Panc1 (cell line): ENCODE measurements around the gene PLOD3. TPM values are rescaled to one million over a fixed set of nuclear protein-coding genes. Genes with fewer than 3 reads are reported as not detected.

Experiments
- ATAC-seq: fragments of 200-7000 bp; cut with Tn5 transposase; 2 replicates; pipeline ENCODE4 v1.9.1; 2020; ENCODE audit warnings: mild to moderate bottlenecking, moderate library complexity
- BruUV-seq: library from RNA; stranded (reverse); fragments of 400-500 nt; replicated peaks from 2 replicates; lab custom pipeline; 2021; lab: Mats Ljungman, UMichigan
- CTCF ChIA-PET: fragments of 300-600 bp; sonication (Branson Sonifier 250); formaldehyde crosslinking; loops from one replicate; lab custom pipeline; 2022; ENCODE audit warnings: antibody characterized with exemption; lab: Charles Lee
- POLR2A ChIA-PET: fragments of 300-600 bp; sonication (Branson Sonifier 250); formaldehyde crosslinking; loops from one replicate; lab custom pipeline; 2022; ENCODE audit warnings: antibody characterized with exemption; lab: Charles Lee
- DNase-seq: peaks from one replicate; pipeline ENCODE4 v3.0.0-alpha.2; 2010; ENCODE audit warnings: low read depth, low spot score
- H3K27ac ChIP-seq: 2 replicates; pipeline ENCODE4 v1.5.1; 2011; ENCODE audit warnings: mild to moderate bottlenecking, low read length, inconsistent platforms
- H3K27me3 ChIP-seq: fragments of 200-500 bp; sonication (Bioruptor generic); 2 replicates; pipeline ENCODE4 v1.6.0; 2014; ENCODE audit warnings: low read length, inconsistent platforms; ENCODE audit not compliant: control insufficient read depth, insufficient read depth
- H3K36me3 ChIP-seq: fragments of 200-500 bp; sonication (Bioruptor generic); 2 replicates; pipeline ENCODE4 v1.5.1; 2014; ENCODE audit warnings: inconsistent platforms, mild to moderate bottlenecking, low read length, moderate library complexity; ENCODE audit not compliant: control insufficient read depth, insufficient read depth
- H3K4me1 ChIP-seq: 2 replicates; pipeline ENCODE4 v1.5.1; 2011; ENCODE audit warnings: inconsistent platforms, mild to moderate bottlenecking, low read length, moderate library complexity; ENCODE audit not compliant: control insufficient read depth, insufficient read depth
- H3K4me3 ChIP-seq, 2 experiments: 2 replicates each; pipeline ENCODE4 v1.5.1; 2011 to 2012; ENCODE audit warnings: low read depth in 2 of 2, low read length in 2 of 2, mild to moderate bottlenecking in 2 of 2, inconsistent platforms in 1 of 2, moderate library complexity in 1 of 2
- H3K9me3 ChIP-seq: fragments of 200-500 bp; sonication (Bioruptor generic); 2 replicates; pipeline ENCODE4 v1.5.1; 2014; ENCODE audit warnings: low read depth, mild to moderate bottlenecking, inconsistent platforms, low read length, moderate library complexity; ENCODE audit not compliant: control insufficient read depth, insufficient read depth
- POLR2AphosphoS5 ChIP-seq: IDR thresholded peaks from 2 replicates; pipeline ENCODE4 v1.6.1; 2012; ENCODE audit warnings: mild to moderate bottlenecking, low read depth, low read length, moderate library complexity
- SIN3A ChIP-seq: IDR thresholded peaks from 2 replicates; pipeline ENCODE4 v1.6.1; 2012; ENCODE audit warnings: low read depth, mild to moderate bottlenecking, low read length, moderate library complexity, borderline replicate concordance; ENCODE audit not compliant: insufficient read depth
- TCF7L2 ChIP-seq: IDR thresholded peaks from 2 replicates; pipeline ENCODE4 v1.6.1; 2011; ENCODE audit warnings: mild to moderate bottlenecking, low read depth, low read length, inconsistent platforms
- in situ Hi-C: cut with HindIII; loops from 2 replicates; pipeline ENCODE4 v1.10.0; 2016; ENCODE audit warnings: low sequenced_read_pairs, low pct_unique_long_range_greater_than_20kb
- intact Hi-C: fragments of 100-400 bp; cut with micrococcal nuclease; formaldehyde crosslinking; loops from one replicate; pipeline ENCODE4 v1.10.0; 2022; ENCODE audit not compliant: unreplicated experiment
- total RNA-seq: library from RNA; stranded (reverse); gene quantifications from one replicate; pipeline ENCODE4 v1.2.1, GENCODE V29; 2021; ENCODE audit not compliant: unreplicated experiment
- TF ChIP-seq, protein P1 (sequence below): fragments of 450-650 bp; IDR thresholded peaks from 2 replicates; pipeline ENCODE4 v1.5.1; 2017; ENCODE audit warnings: mild to moderate bottlenecking
- TF ChIP-seq, protein P2 (sequence below), 2 experiments: IDR thresholded peaks; 2 replicates each; pipeline ENCODE4 v1.6.1; 2011 to 2012; ENCODE audit warnings: low read depth in 2 of 2, control low read depth in 1 of 2, low read length in 1 of 2, mild to moderate bottlenecking in 1 of 2, moderate library complexity in 1 of 2; ENCODE audit not compliant: insufficient read depth in 1 of 2

PLOD3 gene
- total RNA-seq, 1 experiment from 2014 or later, result 93.0 TPM

DNA sequence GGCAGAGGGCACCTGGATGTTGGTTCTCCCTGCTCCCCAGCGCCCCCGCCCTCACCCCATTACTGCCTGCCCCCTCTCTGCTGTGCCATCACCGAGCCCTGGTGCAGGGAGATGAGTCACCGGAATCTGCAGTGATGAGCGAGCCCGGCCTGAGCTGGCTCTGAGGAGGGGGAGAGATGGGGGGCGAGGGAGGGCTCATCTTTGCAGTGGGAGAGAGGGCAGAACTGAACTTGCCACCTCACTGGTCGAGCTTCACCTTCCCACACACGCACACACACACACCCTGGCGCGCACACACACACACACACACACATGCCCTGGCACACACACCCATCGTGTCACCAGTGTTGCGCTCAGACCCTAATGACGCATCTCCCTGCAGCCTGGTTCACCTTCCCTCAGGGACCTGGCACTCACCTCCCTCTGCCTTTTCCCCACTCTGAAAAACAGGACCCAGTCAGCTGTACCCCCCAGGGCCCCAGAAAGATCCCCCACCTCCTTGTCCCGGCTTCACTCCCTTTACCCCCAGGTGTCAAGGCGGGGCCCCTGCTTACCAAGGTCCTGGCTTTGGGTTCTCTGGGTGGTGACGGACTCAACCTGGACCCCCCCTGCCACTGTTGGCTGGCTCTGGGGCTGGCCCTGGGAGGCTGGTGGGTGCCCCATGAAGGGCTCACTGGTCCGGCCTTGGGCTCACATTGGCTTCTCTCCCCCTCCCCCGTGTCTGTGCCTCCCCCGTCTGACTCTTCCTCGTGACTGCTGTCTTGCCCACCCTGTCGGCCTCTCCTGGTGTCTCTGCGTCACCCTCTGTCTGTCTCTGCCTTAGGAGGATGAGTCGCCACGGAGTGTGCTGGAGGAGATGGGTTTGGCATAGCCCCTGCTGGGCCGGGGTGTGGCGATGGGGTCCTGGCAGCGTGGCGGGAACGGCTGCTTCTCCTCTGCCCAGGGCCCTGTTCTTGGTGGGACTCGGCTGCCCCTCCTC lies 57.4 kb downstream of the PLOD3 start:
- in situ Hi-C loops (no loop called here), intact Hi-C loops (no loop called here)
- ATAC-seq (no peak), DNase-seq (no peak)
- no peak overlapping the region for H3K4me3 ChIP-seq
- H3K9me3 ChIP-seq, result no peaks in the 10 kb centered on the region
- POLR2A ChIA-PET, result interaction anchor here (0.6 kb wide), 1 partner anchor 203 kb away, joined by 8 read pairs; no protein-coding TSS in a partner anchor
- no peak overlapping the region for H3K27ac ChIP-seq
- H3K4me1 ChIP-seq, result peaks cover 43% of the 10 kb centered on the region
- no TSS peak for BruUV-seq
- CTCF ChIA-PET, result interaction anchor here (0.6 kb wide), 2 partner anchors 16 to 35 kb away, joined by 7 to 17 read pairs; no protein-coding TSS in a partner anchor
- no peaks in the 10 kb centered on the region; the same call in none of the 2 replicates for H3K36me3 ChIP-seq
- TF ChIP-seq TCF7L2, result no peak
- TF ChIP-seq, protein P1, sequence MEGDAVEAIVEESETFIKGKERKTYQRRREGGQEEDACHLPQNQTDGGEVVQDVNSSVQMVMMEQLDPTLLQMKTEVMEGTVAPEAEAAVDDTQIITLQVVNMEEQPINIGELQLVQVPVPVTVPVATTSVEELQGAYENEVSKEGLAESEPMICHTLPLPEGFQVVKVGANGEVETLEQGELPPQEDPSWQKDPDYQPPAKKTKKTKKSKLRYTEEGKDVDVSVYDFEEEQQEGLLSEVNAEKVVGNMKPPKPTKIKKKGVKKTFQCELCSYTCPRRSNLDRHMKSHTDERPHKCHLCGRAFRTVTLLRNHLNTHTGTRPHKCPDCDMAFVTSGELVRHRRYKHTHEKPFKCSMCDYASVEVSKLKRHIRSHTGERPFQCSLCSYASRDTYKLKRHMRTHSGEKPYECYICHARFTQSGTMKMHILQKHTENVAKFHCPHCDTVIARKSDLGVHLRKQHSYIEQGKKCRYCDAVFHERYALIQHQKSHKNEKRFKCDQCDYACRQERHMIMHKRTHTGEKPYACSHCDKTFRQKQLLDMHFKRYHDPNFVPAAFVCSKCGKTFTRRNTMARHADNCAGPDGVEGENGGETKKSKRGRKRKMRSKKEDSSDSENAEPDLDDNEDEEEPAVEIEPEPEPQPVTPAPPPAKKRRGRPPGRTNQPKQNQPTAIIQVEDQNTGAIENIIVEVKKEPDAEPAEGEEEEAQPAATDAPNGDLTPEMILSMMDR, result no peak
- no peak for TF ChIP-seq POLR2AphosphoS5
- TF ChIP-seq, protein P2, sequence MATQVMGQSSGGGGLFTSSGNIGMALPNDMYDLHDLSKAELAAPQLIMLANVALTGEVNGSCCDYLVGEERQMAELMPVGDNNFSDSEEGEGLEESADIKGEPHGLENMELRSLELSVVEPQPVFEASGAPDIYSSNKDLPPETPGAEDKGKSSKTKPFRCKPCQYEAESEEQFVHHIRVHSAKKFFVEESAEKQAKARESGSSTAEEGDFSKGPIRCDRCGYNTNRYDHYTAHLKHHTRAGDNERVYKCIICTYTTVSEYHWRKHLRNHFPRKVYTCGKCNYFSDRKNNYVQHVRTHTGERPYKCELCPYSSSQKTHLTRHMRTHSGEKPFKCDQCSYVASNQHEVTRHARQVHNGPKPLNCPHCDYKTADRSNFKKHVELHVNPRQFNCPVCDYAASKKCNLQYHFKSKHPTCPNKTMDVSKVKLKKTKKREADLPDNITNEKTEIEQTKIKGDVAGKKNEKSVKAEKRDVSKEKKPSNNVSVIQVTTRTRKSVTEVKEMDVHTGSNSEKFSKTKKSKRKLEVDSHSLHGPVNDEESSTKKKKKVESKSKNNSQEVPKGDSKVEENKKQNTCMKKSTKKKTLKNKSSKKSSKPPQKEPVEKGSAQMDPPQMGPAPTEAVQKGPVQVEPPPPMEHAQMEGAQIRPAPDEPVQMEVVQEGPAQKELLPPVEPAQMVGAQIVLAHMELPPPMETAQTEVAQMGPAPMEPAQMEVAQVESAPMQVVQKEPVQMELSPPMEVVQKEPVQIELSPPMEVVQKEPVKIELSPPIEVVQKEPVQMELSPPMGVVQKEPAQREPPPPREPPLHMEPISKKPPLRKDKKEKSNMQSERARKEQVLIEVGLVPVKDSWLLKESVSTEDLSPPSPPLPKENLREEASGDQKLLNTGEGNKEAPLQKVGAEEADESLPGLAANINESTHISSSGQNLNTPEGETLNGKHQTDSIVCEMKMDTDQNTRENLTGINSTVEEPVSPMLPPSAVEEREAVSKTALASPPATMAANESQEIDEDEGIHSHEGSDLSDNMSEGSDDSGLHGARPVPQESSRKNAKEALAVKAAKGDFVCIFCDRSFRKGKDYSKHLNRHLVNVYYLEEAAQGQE (IDR thresholded peaks at IDR 0.05; ENCODE audit: insufficient read depth in 1 of 2, low read depth in 2 of 2, low read length in 1 of 2), result no peak
- TF ChIP-seq SIN3A, result no peak
- no peaks in the 10 kb centered on the region for H3K27me3 ChIP-seq

DNA sequence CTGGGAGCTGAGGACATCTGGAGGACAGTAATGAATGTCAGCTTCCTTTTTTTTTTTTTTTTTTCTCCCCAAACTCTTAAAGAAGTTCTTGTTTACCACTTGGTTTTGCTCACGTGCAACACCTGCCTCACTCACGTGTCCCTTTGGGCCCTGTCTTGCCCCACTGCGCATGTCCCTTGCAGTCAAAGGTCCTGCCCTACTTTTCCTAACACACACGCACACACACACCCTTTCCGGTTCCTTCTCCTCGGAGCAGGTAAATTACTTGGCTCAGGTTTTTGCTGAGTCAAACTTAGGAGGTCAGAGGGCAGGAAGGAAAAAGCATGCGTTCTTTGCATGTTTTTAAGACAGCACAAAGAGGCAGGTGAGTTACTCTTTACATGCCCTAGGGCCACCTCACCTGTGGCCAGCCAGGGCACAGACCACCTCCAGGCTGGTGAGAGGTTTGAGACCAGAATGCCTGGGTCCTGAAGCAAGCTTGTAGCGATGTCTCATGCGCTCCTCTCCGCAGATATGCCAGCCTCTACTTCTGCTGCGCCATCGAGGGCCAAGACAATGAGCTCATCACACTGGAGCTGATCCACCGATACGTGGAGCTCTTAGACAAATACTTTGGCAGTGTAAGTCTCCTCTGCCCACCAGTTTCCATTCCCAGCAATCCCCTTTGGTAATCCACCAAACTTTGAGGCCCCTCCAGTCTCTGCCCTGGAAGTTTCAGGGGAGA lies 60.4 kb downstream of the PLOD3 start:
- no peaks in the 10 kb centered on the region for H3K27me3 ChIP-seq
- POLR2A ChIA-PET, result interaction anchor here (0.6 kb wide), 2 partner anchors 9 to 270 kb away, joined by 3 to 4 read pairs; no protein-coding TSS in a partner anchor
- ATAC-seq (no peak), DNase-seq (no peak)
- H3K27ac ChIP-seq, result no peak overlapping the region
- H3K4me1 ChIP-seq, result peaks cover 32% of the 10 kb centered on the region
- CTCF ChIA-PET, result interaction anchor here (0.6 to 2.7 kb wide), 5 partner anchors 13 to 55 kb away, joined by 3 to 26 read pairs (median 5); no protein-coding TSS in a partner anchor
- H3K36me3 ChIP-seq, result no peaks in the 10 kb centered on the region; the same call in none of the 2 replicates
- H3K9me3 ChIP-seq, result no peaks in the 10 kb centered on the region
- H3K4me3 ChIP-seq, result no peak overlapping the region
- BruUV-seq, result no TSS peak
- in situ Hi-C loops (no loop called here), intact Hi-C loops (no loop called here)
- TF ChIP-seq TCF7L2 (no peak), POLR2AphosphoS5 (no peak), SIN3A (no peak)
- TF ChIP-seq, protein P2 (IDR thresholded peaks at IDR 0.05; ENCODE audit: insufficient read depth in 1 of 2, low read depth in 2 of 2, low read length in 1 of 2), result no peak
- TF ChIP-seq, protein P1, result no peak
